Activated CD8-positive, alpha-beta T cell treated with anti-CD3 and anti-CD28 coated beads for 36 hours (primary cell): Measurements from ENCODE around the gene SLC4A2. TPM values are rescaled to one million over a fixed set of nuclear protein-coding genes. Genes with fewer than 3 reads are reported as not detected.
A peak's percentile ranks its signal among the peaks of the same experiment; 100 is the strongest.

Experiments
- ATAC-seq: fragments of 200-7000 bp; cut with Tn5 transposase; one replicate; pipeline ENCODE4 v1.10.0; 2021; ENCODE audit warnings: mild to moderate bottlenecking, moderate library complexity
- CTCF ChIA-PET: fragments of 350-600 bp; sonication (Branson Sonifier 250); formaldehyde crosslinking; loops from one replicate; lab custom pipeline; 2021; ENCODE audit warnings: antibody characterized with exemption; lab: Charles Lee
- POLR2A ChIA-PET: fragments of 350-600 bp; sonication (Branson Sonifier 250); formaldehyde crosslinking; loops from one replicate; lab custom pipeline; 2021; ENCODE audit warnings: antibody characterized with exemption; lab: Charles Lee
- DNase-seq: peaks from one replicate; pipeline ENCODE4 v3.0.0-alpha.2; 2020
- H3K27ac Mint-ChIP-seq: one replicate; pipeline ENCODE4 v1.8.0; 2021; ENCODE audit warnings: mild to moderate bottlenecking, mixed read lengths
- H3K27me3 Mint-ChIP-seq: one replicate; pipeline ENCODE4 v1.8.0; 2021; ENCODE audit warnings: mixed read lengths
- H3K36me3 Mint-ChIP-seq: one replicate; pipeline ENCODE4 v1.8.0; 2021; ENCODE audit warnings: low read depth, mixed read lengths
- H3K4me1 Mint-ChIP-seq: one replicate; pipeline ENCODE4 v1.8.0; 2021; ENCODE audit warnings: low read depth, mixed read lengths
- H3K4me3 Mint-ChIP-seq: one replicate; pipeline ENCODE4 v1.8.0; 2021; ENCODE audit warnings: mild to moderate bottlenecking, moderate library complexity, mixed read lengths
- H3K9me3 Mint-ChIP-seq: one replicate; pipeline ENCODE4 v1.8.0; 2021; ENCODE audit warnings: mixed read lengths
- CTCF ChIP-seq: fragments of 200-600 bp; IDR thresholded peaks from one replicate; pipeline ENCODE4 v1.8.0; 2022; ENCODE audit warnings: antibody characterized with exemption, mild to moderate bottlenecking
- intact Hi-C: fragments of 100-400 bp; cut with micrococcal nuclease; formaldehyde crosslinking; loops from one replicate; pipeline ENCODE4 v1.10.0; 2022
- total RNA-seq, 2 experiments: library from RNA; stranded (reverse); gene quantifications; one replicate each; pipeline ENCODE4 v1.2.3, GENCODE V29; 2021

The SLC4A2 gene
- total RNA-seq, 2 experiments from 2014 or later, result 42.7 to 46.1 TPM

GRCh38 chr7:151107882-151108281 is 48.5 kb downstream of the SLC4A2 start:
- Mint-ChIP-seq H3K9me3 (no peaks in the 10 kb centered on the region), H3K4me1 (no peaks in the 10 kb centered on the region), H3K27me3 (peaks cover under 1% of the 10 kb centered on the region), H3K36me3 (no peaks in the 10 kb centered on the region), H3K4me3 (no peak overlapping the region), H3K27ac (no peak overlapping the region)
- intact Hi-C loops, result no loop called here
- no peak for ATAC-seq
- TF ChIP-seq CTCF, result no peak
- no peak for DNase-seq
- POLR2A ChIA-PET, result no interaction called here
- CTCF ChIA-PET, result interaction anchor here (1.2 to 2.6 kb wide), 4 partner anchors 14 to 210 kb away, joined by 3 to 9 read pairs (median 6); no protein-coding TSS in a partner anchor

- DNase-seq (no peak), ATAC-seq (no peak)
- Mint-ChIP-seq H3K27me3 (peaks cover 12% of the 10 kb centered on the region), H3K4me3 (no peak overlapping the region), H3K36me3 (no peaks in the 10 kb centered on the region), H3K27ac (no peak overlapping the region), H3K4me1 (no peaks in the 10 kb centered on the region), H3K9me3 (no peaks in the 10 kb centered on the region)
- intact Hi-C loops, result loop anchor here (10.0 kb wide), 1 partner anchor 195 kb away; no protein-coding TSS in a partner anchor
- ChIA-PET CTCF (interaction anchor here (0.8 to 3.2 kb wide), 11 partner anchors 15 to 211 kb away, joined by 3 to 25 read pairs (median 5); partner anchors contain the start of gene ABCB8), POLR2A (no interaction called here)
- no peak for TF ChIP-seq CTCF
Observed at GRCh38 chr7:151109094-151110048, 50.0 kb downstream of the SLC4A2 start.

- no peaks in the 10 kb centered on the region for H3K36me3 Mint-ChIP-seq
- TF ChIP-seq CTCF, result no peak
- POLR2A ChIA-PET, result no interaction called here
- H3K4me1 Mint-ChIP-seq, result no peaks in the 10 kb centered on the region
- no peak overlapping the region for H3K27ac Mint-ChIP-seq
- no peaks in the 10 kb centered on the region for H3K9me3 Mint-ChIP-seq
- ATAC-seq (no peak), DNase-seq (no peak)
- peaks cover 12% of the 10 kb centered on the region for H3K27me3 Mint-ChIP-seq
- CTCF ChIA-PET, result interaction anchor here (0.7 to 4.9 kb wide), 40 partner anchors 8 to 232 kb away, joined by 3 to 38 read pairs (median 5); partner anchors contain the start of genes ABCB8, ABCF2, ATG9B and SLC4A2
- intact Hi-C loops, result loop anchor here (10.0 kb wide), 1 partner anchor 194 kb away; no protein-coding TSS in a partner anchor
- H3K4me3 Mint-ChIP-seq, result no peak overlapping the region
Observed at GRCh38 chr7:151110236-151110940, 51.0 kb downstream of the SLC4A2 start.

GRCh38 chr7:151110941-151111645 is 51.7 kb downstream of the SLC4A2 start:
- TF ChIP-seq CTCF, result peak; percentile 91
- Mint-ChIP-seq H3K36me3 (no peaks in the 10 kb centered on the region), H3K4me3 (no peak overlapping the region), H3K27ac (no peak overlapping the region), H3K4me1 (peaks cover 4% of the 10 kb centered on the region), H3K9me3 (no peaks in the 10 kb centered on the region), H3K27me3 (peaks cover 17% of the 10 kb centered on the region)
- DNase-seq, result peak; percentile 83
- ATAC-seq, result peak; percentile 74
- ChIA-PET CTCF (interaction anchor here (0.7 to 4.9 kb wide), 43 partner anchors 9 to 233 kb away, joined by 3 to 38 read pairs (median 5); partner anchors contain the start of genes ABCB8, ABCF2, ATG9B and SLC4A2), POLR2A (no interaction called here)
- intact Hi-C loops, result loop anchor here (10.0 kb wide), 1 partner anchor 194 kb away; no protein-coding TSS in a partner anchor
